ENCODE data around the gene ANTKMT.

The ANTKMT gene

GRCh38 chr16:766008-766819, 45.3 kb downstream of the ANTKMT start:
- no peak for DNase-seq

- no peak for DNase-seq
These were observed 46.1 kb downstream of the ANTKMT start for GRCh38 chr16:766820-767640.

- DNase-seq, result no peak
These were observed 46.8 kb downstream of the ANTKMT start for GRCh38 chr16:767743-768235.

- no peak for DNase-seq
These were observed 47.5 kb downstream of the ANTKMT start for GRCh38 chr16:768428-768827.

- no peak for DNase-seq
These were observed 48.3 kb downstream of the ANTKMT start for GRCh38 chr16:769184-769784.

- DNase-seq, result no peak
These were observed 49.0 kb downstream of the ANTKMT start for GRCh38 chr16:769934-770333.

GRCh38 chr16:770411-770810, 49.5 kb downstream of the ANTKMT start:
- no peak for DNase-seq
